HepG2 (cell line): ENCODE data around the gene PACC1. TPM values are rescaled to one million over a fixed set of nuclear protein-coding genes. Genes with fewer than 3 reads are reported as not detected.

ENCODE experiments used
- ARNT2 ChIP-seq: sonication (generic); formaldehyde crosslinking; IDR thresholded peaks from 2 replicates; pipeline ENCODE4 v1.8.0; 2022; ENCODE audit warnings: mild to moderate bottlenecking, low read depth, missing genetic modification reagents, moderate library complexity
- MYPOP ChIP-seq: sonication (generic); formaldehyde crosslinking; IDR thresholded peaks from 2 replicates; pipeline ENCODE4 v1.8.1; 2023; ENCODE audit warnings: mild to moderate bottlenecking, moderate library complexity, missing genetic modification reagents
- PATZ1 ChIP-seq: sonication (generic); formaldehyde crosslinking; IDR thresholded peaks from 2 replicates; pipeline ENCODE4 v1.4.0; 2020; ENCODE audit warnings: missing genetic modification reagents
- PHF8 ChIP-seq: sonication (generic); formaldehyde crosslinking; IDR thresholded peaks from 2 replicates; pipeline ENCODE4 v1.5.0; 2020; ENCODE audit warnings: missing genetic modification reagents
- RAD21 ChIP-seq: fragments of 450-650 bp; formaldehyde crosslinking; IDR thresholded peaks from 2 replicates; pipeline ENCODE4 v1.5.0; 2020; ENCODE audit warnings: mild to moderate bottlenecking
- SKIL ChIP-seq: sonication (generic); formaldehyde crosslinking; IDR thresholded peaks from 2 replicates; pipeline ENCODE4 v1.8.0; 2022; ENCODE audit warnings: missing genetic modification reagents, mild to moderate bottlenecking, moderate library complexity, borderline replicate concordance
- SP1 ChIP-seq, 2 experiments: fragments of 450-650 bp in 1 of 2; sonication (generic) in 1 of 2; formaldehyde crosslinking in 1 of 2; IDR thresholded peaks; 2 replicates each; pipeline versions ENCODE4 v1.4.0 to v1.6.1; 2016 to 2020; ENCODE audit warnings: missing genetic modification reagents in 1 of 2
- ZNF136 ChIP-seq: sonication (generic); formaldehyde crosslinking; IDR thresholded peaks from 2 replicates; pipeline ENCODE4 v1.8.1; 2022; ENCODE audit warnings: low read depth, mild to moderate bottlenecking, moderate library complexity, missing genetic modification reagents
- ZNF138 ChIP-seq: sonication (generic); formaldehyde crosslinking; IDR thresholded peaks from 2 replicates; pipeline ENCODE4 v1.5.0; 2020; ENCODE audit warnings: mild to moderate bottlenecking, low read depth, missing genetic modification reagents
- polyA plus RNA-seq, 8 experiments: library from polyadenylated mRNA; depleted of rRNA in 3 of 8; stranded (reverse) in 7 of 8; unstranded in 1 of 8; fragments of >200 nt; fragmentation: Illumina TruSeq in 4 of 8; extraction: Trizol in 4 of 8; gene quantifications; 2 replicates each; pipeline versions ENCODE4 v1.2.1 to v1.2.3, GENCODE V29; 2011 to 2016; ENCODE audit warnings: low read depth in 4 of 8, missing spikeins in 1 of 8, mixed read lengths in 1 of 8; ENCODE audit not compliant: insufficient read depth in 1 of 8
- total RNA-seq, 5 experiments: library from RNA; depleted of rRNA; stranded (reverse); fragments of >200 nt; fragmentation: Illumina TruSeq; extraction: Trizol; gene quantifications; 2 replicates each; pipeline ENCODE4 v1.2.3, GENCODE V29; 2016; ENCODE audit warnings: low read depth in 1 of 5
- TF ChIP-seq, protein P1 (sequence below): sonication (generic); formaldehyde crosslinking; IDR thresholded peaks from 2 replicates; pipeline ENCODE4 v1.8.0; 2022; ENCODE audit warnings: mild to moderate bottlenecking, missing genetic modification reagents; ENCODE audit not compliant: insufficient replicate concordance

PACC1 gene
- total and polyA plus RNA-seq, 2 of the 13 experiments (the other 11 are each of a cell fraction or from before 2014, with no cell fraction given) = 9.4 to 10.7 TPM

GRCh38 chr1:212432661-212433576 is 18.2 kb upstream of the PACC1 start, which contains the start of gene NENF (continued):
- peak; percentile 59; the same call in 1 of the 2 replicates for TF ChIP-seq PATZ1 (CRISPR knock-in tag)
- peak; percentile 33 for TF ChIP-seq RAD21
- no peak for TF ChIP-seq ZNF138
- TF ChIP-seq MYPOP (CRISPR knock-in tag) = peak; percentile 84
- peak; percentile 61; the same call in 1 of the 2 replicates for TF ChIP-seq ARNT2 (CRISPR knock-in tag)
- peak; percentile 49 for TF ChIP-seq PHF8 (CRISPR knock-in tag)
- no peak for TF ChIP-seq SKIL (CRISPR knock-in tag)
- TF ChIP-seq, protein P1, sequence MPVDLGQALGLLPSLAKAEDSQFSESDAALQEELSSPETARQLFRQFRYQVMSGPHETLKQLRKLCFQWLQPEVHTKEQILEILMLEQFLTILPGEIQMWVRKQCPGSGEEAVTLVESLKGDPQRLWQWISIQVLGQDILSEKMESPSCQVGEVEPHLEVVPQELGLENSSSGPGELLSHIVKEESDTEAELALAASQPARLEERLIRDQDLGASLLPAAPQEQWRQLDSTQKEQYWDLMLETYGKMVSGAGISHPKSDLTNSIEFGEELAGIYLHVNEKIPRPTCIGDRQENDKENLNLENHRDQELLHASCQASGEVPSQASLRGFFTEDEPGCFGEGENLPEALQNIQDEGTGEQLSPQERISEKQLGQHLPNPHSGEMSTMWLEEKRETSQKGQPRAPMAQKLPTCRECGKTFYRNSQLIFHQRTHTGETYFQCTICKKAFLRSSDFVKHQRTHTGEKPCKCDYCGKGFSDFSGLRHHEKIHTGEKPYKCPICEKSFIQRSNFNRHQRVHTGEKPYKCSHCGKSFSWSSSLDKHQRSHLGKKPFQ = peak; percentile 25
- TF ChIP-seq SP1 (IDR thresholded peaks at IDR 0.05) = no peak
- TF ChIP-seq SP1 (CRISPR knock-in tag; IDR thresholded peaks at IDR 0.05) = peak; percentile 14; the same call in 1 of the 2 replicates
- TF ChIP-seq ZNF136 = no peak
